Mammary epithelial cell (primary cell): Measurements from ENCODE around the gene GJA5.

Source experiments
- CTCF ChIP-seq, 2 donors: IDR thresholded peaks in 1 of 2; conservative IDR thresholded peaks in 1 of 2; 2 replicates each; pipeline ENCODE4 v1.5.1; 2011 to 2012; ENCODE audit warnings: inconsistent platforms in 2 of 2, low read length in 2 of 2, mild to moderate bottlenecking in 2 of 2, control low read depth in 1 of 2, low read depth in 1 of 2; ENCODE audit not compliant: insufficient read depth in 1 of 2; ENCODE audit errors: extremely low read depth in 1 of 2
- EZH2 ChIP-seq: IDR thresholded peaks from 2 replicates; pipeline ENCODE4 v1.6.1; 2012; ENCODE audit warnings: low read length, inconsistent platforms, borderline replicate concordance

GRCh38 chr1:147726168-147726567, 34.2 kb downstream of the GJA5 start:
- TF ChIP-seq CTCF (conservative IDR thresholded peaks at IDR 0.05 in 1 of 2, IDR thresholded peaks at IDR 0.05 in 1 of 2; ENCODE audit: extremely low read depth in 1 of 2, insufficient read depth in 1 of 2, low read depth in 1 of 2, low read length in 2 of 2) (no peak), EZH2 (no peak)
